Esophagus (tissue), 2 donors: Measurements from ENCODE around the gene CCDC192. TPM values are rescaled to one million over a fixed set of nuclear protein-coding genes. Genes with fewer than 3 reads are reported as not detected.
"Not testable (repeated sequence)": the region's sequence is repeated elsewhere in the genome, so short reads cannot be mapped to it uniquely, and the experiment has no call there.

ENCODE experiments used
- H3K27ac ChIP-seq, 2 donors: one replicate each; pipeline ENCODE4 v1.5.1; 2013; ENCODE audit warnings: low read depth in 2 of 2, mild to moderate bottlenecking in 2 of 2, inconsistent platforms in 1 of 2, low read length in 1 of 2, moderate library complexity in 1 of 2
- H3K27me3 ChIP-seq, 2 donors: one replicate each; pipeline ENCODE4 v1.6.1; 2013; ENCODE audit warnings: low read length in 2 of 2, control low read depth in 1 of 2, mild to moderate bottlenecking in 1 of 2; ENCODE audit not compliant: insufficient read depth in 2 of 2, control insufficient read depth in 1 of 2
- H3K36me3 ChIP-seq, 2 donors: one replicate each; pipeline ENCODE4 v1.6.1; 2013; ENCODE audit warnings: low read length in 1 of 2; ENCODE audit not compliant: control insufficient read depth in 2 of 2, insufficient read depth in 2 of 2
- H3K4me1 ChIP-seq, 2 donors: one replicate each; pipeline ENCODE4 v1.6.1; 2013; ENCODE audit warnings: low read length in 1 of 2; ENCODE audit not compliant: control insufficient read depth in 2 of 2, insufficient read depth in 2 of 2
- H3K4me3 ChIP-seq, 2 donors: one replicate each; pipeline ENCODE4 v1.5.1; 2013; ENCODE audit warnings: low read length in 2 of 2, mild to moderate bottlenecking in 2 of 2, low read depth in 1 of 2, moderate library complexity in 1 of 2
- H3K9me3 ChIP-seq, 2 donors: one replicate each; pipeline ENCODE4 v1.6.1; 2013; ENCODE audit warnings: mild to moderate bottlenecking in 2 of 2, low read depth in 1 of 2, low read length in 1 of 2, moderate library complexity in 1 of 2; ENCODE audit not compliant: control insufficient read depth in 2 of 2, insufficient read depth in 1 of 2
- WGBS, 2 donors: extraction: QIAGEN DNeasy Blood & Tissue Kit; methylation state at CpG; one replicate each; pipeline ENCODE4 v1.1.7; 2013; 5-methylcytosine and 5-hydroxymethylcytosine counted together
- polyA plus RNA-seq, 2 donors: library from polyadenylated mRNA; stranded (reverse); fragments of 200-250 nt; gene quantifications; one replicate each; pipeline ENCODE4 v1.2.3, GENCODE V29; 2013
- donor health status: healthy with polysubstance abuse.
- donor health status: Bipolar disorder and iron deficiency.

The CCDC192 gene
- polyA plus RNA-seq, 2 donors: not detected

DNA sequence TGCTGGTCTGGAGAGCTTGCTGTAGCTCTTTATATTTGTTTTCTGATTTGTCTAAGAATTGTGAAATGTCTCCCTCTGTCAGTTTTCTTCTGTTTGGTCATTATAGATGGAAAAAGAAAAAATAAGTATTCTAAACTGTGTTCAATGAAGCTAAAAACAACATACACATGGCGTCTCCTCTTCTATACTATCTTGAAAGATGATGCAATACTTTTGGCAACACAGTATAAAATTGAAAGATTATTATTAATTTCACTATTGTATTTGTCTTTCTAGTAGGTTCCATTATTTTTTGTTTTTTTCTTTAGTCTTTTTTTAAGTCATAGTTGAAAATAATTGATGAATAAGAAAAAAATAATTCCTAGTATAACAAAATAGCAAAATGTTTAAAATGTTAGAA lies 22.5 kb downstream of the CCDC192 start:
- H3K27me3 ChIP-seq: no peaks in the 10 kb centered on the region
- H3K4me1 ChIP-seq: no peaks in the 10 kb centered on the region
- H3K9me3 ChIP-seq: peaks cover 0 to under 1% of the 10 kb centered on the region in 2 donors
- H3K36me3 ChIP-seq: no peaks in the 10 kb centered on the region
- WGBS, 2 donors: 90 to 92% methylated on average over 1 of the region's 1 CpG
- H3K4me3 ChIP-seq: no peak overlapping the region
- H3K27ac ChIP-seq: no peak overlapping the region

DNA sequence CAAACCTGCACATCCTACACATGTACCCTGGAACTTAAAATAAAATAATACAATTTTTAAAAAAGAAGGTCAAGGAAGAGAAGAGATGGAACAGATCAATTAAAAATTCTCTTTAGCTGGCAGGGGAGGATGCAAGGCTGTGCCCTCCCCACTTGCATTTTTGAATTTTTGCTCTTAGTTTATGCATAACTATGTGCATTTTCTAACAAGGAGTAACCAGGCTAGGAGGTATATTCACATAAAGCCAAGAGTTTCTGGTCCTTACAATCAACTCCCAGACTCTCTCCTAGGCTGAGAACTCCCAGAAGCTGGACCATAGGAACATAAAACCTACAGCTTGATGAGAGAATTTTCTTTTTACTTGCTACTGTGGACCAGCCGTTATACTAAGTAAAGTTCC lies 29.8 kb downstream of the CCDC192 start:
- Histone ChIP-seq H3K4me3 (no peak overlapping the region), H3K27ac (no peak overlapping the region), H3K27me3 (no peaks in the 10 kb centered on the region), H3K9me3 (no peaks in the 10 kb centered on the region), H3K4me1 (no peaks in the 10 kb centered on the region), H3K36me3 (no peaks in the 10 kb centered on the region)
- 74 to 90% methylated on average over 1 of the region's 1 CpG for WGBS, 2 donors

DNA sequence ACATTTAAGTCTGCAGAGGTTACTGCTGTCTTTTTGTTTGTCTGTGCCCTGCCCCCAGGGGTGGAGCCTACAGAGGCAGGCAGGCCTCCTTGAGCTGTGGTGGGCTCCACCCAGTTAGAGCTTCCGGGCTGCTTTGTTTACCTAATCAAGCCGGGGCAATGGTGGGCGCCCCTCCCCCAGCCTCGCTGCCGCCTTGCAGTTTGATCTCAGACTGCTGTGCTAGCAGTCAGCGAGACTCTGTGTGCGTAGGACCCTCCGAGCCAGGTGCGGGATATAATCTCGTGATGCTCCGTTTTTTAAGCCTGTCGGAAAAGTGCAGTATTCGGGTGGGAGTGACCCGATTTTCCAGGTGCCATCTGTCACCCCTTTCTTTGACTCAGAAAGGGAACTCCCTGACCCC lies 36.2 kb downstream of the CCDC192 start:
- H3K9me3 ChIP-seq: not testable (repeated sequence)
- WGBS, 2 donors: 62 to 74% methylated on average over 14 of the region's 14 CpGs

DNA sequence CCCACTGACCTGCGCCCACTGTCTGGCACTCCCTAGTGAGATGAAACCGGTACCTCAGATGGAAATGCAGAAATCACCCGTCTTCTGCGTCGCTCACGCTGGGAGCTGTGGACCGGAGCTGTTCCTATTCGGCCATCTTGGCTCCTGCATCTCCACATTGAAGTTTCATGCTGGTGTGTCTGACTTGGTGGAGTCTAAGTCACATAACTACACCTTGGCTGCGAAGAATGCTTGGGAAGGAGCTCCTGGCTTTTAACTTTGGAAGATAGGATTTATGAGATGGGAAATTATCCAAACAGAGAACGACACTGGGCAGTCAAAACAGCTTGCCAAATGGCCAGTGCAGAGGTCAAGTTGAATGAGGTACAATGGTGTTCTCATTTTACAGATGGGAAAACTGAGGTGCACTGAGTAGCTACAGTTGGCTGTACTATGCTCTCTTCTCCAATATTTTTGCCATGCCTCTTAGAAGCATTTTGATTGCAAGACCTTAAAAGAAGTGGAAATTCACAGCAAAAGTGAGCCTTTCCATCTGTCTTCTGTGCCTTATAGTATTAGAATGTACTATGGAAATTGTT lies 36.7 kb downstream of the CCDC192 start:
- no peaks in the 10 kb centered on the region for H3K27me3 ChIP-seq
- H3K9me3 ChIP-seq: no peaks in the 10 kb centered on the region
- H3K27ac ChIP-seq: no peak overlapping the region
- no peak overlapping the region for H3K4me3 ChIP-seq
- no peaks in the 10 kb centered on the region for H3K36me3 ChIP-seq
- WGBS, 2 donors: 91 to 93% methylated on average over 8 to 9 of the region's 10 CpGs
- H3K4me1 ChIP-seq: no peaks in the 10 kb centered on the region

More for the DNA sequence above, 36.2 kb downstream of the CCDC192 start:
- not testable (repeated sequence) for H3K27ac ChIP-seq, H3K36me3 ChIP-seq, H3K4me1 ChIP-seq, H3K4me3 ChIP-seq, H3K27me3 ChIP-seq

DNA sequence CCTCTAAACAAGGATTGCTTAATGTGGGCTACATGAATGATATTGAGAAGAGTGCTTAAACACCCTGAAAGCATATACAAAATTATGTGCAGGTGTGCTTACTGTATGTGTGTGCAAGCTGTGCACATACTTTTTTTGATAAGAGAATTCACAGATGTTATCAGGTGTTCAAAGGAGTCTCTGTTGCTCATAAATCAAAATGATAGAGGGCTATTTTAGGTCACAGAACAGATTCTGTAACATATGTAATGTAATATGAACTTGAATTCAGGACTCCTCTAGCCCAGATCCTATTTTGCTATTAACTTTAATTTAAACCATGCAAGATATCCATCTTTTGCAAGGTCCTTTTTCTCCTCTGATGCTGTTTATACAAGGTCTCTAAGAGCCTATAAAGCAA lies 38.2 kb downstream of the CCDC192 start:
- no peaks in the 10 kb centered on the region for H3K36me3 ChIP-seq
- H3K27ac ChIP-seq: no peak overlapping the region
- no peaks in the 10 kb centered on the region for H3K4me1 ChIP-seq
- H3K4me3 ChIP-seq: no peak overlapping the region
- no peaks in the 10 kb centered on the region for H3K9me3 ChIP-seq
- no peaks in the 10 kb centered on the region for H3K27me3 ChIP-seq

DNA sequence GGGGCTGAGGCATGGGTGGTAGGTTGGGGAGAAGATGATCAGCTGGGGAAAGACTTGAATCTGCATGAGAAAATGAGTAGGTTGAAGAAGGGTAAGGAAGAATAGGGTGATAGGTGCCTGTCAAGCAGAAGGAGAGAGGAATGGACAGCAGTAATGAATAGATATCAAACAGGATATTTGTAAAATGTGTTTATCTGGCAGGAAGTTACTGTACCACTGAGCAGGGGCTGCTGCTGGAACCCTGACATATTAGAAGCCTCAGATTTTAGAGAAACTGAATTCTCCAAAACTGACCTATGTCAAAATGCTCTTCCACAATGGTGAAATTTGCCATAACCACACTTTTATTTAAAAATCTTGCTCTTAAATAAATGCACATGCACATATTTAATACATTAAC lies 41.0 kb downstream of the CCDC192 start:
- H3K4me3 ChIP-seq: no peak overlapping the region
- no peaks in the 10 kb centered on the region for H3K4me1 ChIP-seq
- H3K27me3 ChIP-seq: no peaks in the 10 kb centered on the region
- no peaks in the 10 kb centered on the region for H3K36me3 ChIP-seq
- H3K27ac ChIP-seq: no peak overlapping the region
- H3K9me3 ChIP-seq: no peaks in the 10 kb centered on the region

DNA sequence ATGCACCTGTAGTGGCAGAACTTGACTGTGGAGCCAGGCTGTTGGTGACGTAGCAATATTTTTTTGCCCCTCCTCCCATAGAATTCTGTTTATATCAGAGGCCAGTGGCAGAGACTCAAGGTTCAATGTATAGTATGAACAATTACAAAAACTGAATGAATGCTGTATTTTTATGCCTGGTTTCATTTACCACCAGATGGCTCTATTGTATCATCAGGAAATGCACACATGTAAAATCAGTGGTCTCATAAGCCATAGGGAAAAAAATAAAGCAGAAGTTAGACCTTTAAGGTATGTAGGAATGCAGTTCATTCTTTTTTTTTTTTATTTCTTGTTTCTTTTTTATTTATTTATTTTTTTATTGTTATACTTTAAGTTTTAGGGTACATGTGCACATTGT lies 43.6 kb downstream of the CCDC192 start:
- no peak overlapping the region for H3K27ac ChIP-seq
- no peaks in the 10 kb centered on the region for H3K27me3 ChIP-seq
- no peaks in the 10 kb centered on the region for H3K9me3 ChIP-seq
- H3K4me1 ChIP-seq: no peaks in the 10 kb centered on the region
- H3K36me3 ChIP-seq: no peaks in the 10 kb centered on the region
- H3K4me3 ChIP-seq: no peak overlapping the region
- 79 to 81% methylated on average over 1 of the region's 1 CpG for WGBS, 2 donors

DNA sequence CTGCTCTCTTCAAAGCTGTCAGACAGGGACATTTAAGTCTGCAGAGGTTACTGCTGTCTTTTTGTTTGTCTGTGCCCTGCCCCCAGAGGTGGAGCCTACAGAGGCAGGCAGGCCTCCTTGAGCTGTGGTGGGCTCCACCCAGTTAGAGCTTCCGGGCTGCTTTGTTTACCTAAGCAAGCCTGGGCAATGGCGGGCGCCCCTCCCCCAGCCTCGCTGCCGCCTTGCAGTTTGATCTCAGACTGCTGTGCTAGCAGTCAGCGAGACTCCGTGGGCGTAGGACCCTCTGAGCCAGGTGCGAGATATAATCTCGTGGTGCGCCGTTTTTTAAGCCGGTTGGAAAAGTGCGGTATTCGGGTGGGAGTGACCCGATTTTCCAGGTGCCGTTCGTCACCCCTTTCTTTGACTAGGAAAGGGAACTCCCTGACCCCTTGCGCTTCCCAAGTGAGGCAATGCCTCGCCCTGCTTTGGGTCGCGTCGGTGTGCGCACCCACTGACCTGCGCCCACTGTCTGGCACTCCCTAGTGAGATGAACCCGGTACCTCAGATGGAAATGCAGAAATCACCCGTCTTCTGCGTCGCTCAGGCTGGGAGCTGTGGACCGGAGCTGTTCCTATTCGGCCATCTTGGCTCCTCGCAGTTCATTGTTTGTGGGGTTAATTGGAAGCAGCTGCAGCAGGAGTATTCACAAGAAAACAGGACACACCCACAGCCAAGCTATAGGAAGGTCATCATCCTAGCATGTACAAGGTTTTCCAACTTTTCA lies 49.5 kb downstream of the CCDC192 start:
- not testable (repeated sequence) for H3K9me3 ChIP-seq, H3K4me1 ChIP-seq, H3K4me3 ChIP-seq, H3K36me3 ChIP-seq, H3K27ac ChIP-seq, H3K27me3 ChIP-seq
- WGBS, 2 donors: 78 to 82% methylated on average over 26 to 31 of the region's 32 CpGs

DNA sequence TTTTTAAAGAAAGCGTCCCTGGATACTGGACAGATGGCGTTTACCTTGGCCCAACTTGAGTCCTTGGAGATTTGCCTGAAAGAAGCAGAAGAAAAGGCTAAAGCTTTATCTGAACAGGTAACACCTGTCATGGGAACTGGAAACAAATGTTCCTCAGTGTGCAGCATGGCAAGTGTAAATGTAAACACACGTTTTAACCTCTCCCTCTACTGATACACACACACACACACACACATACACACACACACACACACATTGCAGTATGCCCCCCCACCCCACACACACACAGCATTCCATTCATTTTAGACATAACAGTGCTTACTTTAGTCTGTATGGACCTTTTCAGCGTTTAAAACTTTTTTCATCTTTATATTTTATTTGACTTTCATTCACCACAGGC lies 51.1 kb downstream of the CCDC192 start:
- H3K4me1 ChIP-seq: no peaks in the 10 kb centered on the region
- WGBS, 2 donors: 34% methylated on average over 4 of the region's 4 CpGs
- no peaks in the 10 kb centered on the region for H3K36me3 ChIP-seq
- no peaks in the 10 kb centered on the region for H3K27me3 ChIP-seq
- H3K9me3 ChIP-seq: no peaks in the 10 kb centered on the region
- no peak overlapping the region for H3K27ac ChIP-seq
- H3K4me3 ChIP-seq: no peak overlapping the region

DNA sequence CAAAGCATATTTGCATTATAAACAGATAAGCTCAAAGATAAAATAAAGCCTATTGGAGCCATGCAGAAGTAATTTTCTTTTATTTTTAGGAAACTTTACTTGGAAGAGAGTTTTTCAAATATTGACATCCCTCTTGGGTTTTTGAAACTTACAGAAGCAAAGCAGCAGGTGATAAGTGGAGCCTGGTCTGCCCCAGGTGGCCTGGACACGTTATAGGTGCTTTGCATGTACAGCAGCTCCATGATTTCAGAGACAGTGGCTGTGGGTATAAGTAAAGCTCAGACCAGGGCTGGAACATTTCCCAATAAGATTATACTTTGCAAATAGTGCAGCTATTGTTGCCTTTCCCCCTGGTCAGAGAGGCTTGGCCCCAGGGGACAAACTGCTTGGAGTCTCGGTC lies 51.5 kb downstream of the CCDC192 start:
- Histone ChIP-seq H3K36me3 (no peaks in the 10 kb centered on the region), H3K9me3 (no peaks in the 10 kb centered on the region), H3K4me1 (no peaks in the 10 kb centered on the region), H3K27me3 (no peaks in the 10 kb centered on the region), H3K4me3 (no peak overlapping the region), H3K27ac (no peak overlapping the region)
- WGBS, 2 donors: 68 to 89% methylated on average over 2 of the region's 2 CpGs
